HG03097 (cell line): ENCODE measurements around the gene CADPS.

Experiments used
- ATAC-seq: cut with Tn5 transposase; IDR thresholded peaks from one replicate; pipeline ENCODE4 v1.9.1; 2021; ENCODE audit not compliant: unreplicated experiment, low FRiP score

Gene CADPS

GRCh38 chr3:62531981-62532380 is 343.2 kb downstream of the CADPS start:
- no peak for ATAC-seq

- ATAC-seq: no peak
These were observed 343.7 kb downstream of the CADPS start for GRCh38 chr3:62531493-62531892.

GRCh38 chr3:62529230-62529629 is 346.0 kb downstream of the CADPS start:
- no peak for ATAC-seq

- ATAC-seq: no peak
These were observed 347.7 kb downstream of the CADPS start for GRCh38 chr3:62527474-62527873.

- no peak for ATAC-seq
These were observed 349.9 kb downstream of the CADPS start for GRCh38 chr3:62525281-62525680.

GRCh38 chr3:62523672-62524071 is 351.5 kb downstream of the CADPS start:
- ATAC-seq: no peak

- ATAC-seq: no peak
These were observed 353.6 kb downstream of the CADPS start for GRCh38 chr3:62521464-62522105.

- no peak for ATAC-seq
These were observed 371.7 kb downstream of the CADPS start for GRCh38 chr3:62503516-62503915.

- ATAC-seq: no peak
These were observed 372.6 kb downstream of the CADPS start for GRCh38 chr3:62502315-62503300.

GRCh38 chr3:62501289-62501668 is 373.9 kb downstream of the CADPS start:
- no peak for ATAC-seq

GRCh38 chr3:62500556-62501288 is 374.5 kb downstream of the CADPS start:
- no peak for ATAC-seq

- no peak for ATAC-seq
These were observed 378.1 kb downstream of the CADPS start for GRCh38 chr3:62497156-62497555.

- ATAC-seq: no peak
These were observed 378.7 kb downstream of the CADPS start for GRCh38 chr3:62496503-62496902.

- ATAC-seq: no peak
These were observed 382.0 kb downstream of the CADPS start for GRCh38 chr3:62493109-62493801.

GRCh38 chr3:62482961-62483360 is 392.3 kb downstream of the CADPS start:
- no peak for ATAC-seq

- ATAC-seq: no peak
These were observed 393.3 kb downstream of the CADPS start for GRCh38 chr3:62481962-62482361.

GRCh38 chr3:62480056-62480455 is 395.2 kb downstream of the CADPS start:
- no peak for ATAC-seq

- no peak for ATAC-seq
These were observed 395.9 kb downstream of the CADPS start for GRCh38 chr3:62479326-62479725.

GRCh38 chr3:62475306-62475705 is 399.9 kb downstream of the CADPS start:
- ATAC-seq: no peak

- ATAC-seq: no peak
These were observed 407.1 kb downstream of the CADPS start for GRCh38 chr3:62467966-62468722.
